HG02642 (cell line): ENCODE results near the gene ARHGEF19.
A peak's percentile ranks its signal among the peaks of the same experiment; 100 is the strongest.
"Not testable (repeated sequence)": the region's sequence is repeated elsewhere in the genome, so short reads cannot be mapped to it uniquely, and the experiment has no call there.

Source experiments
- ATAC-seq: cut with Tn5 transposase; IDR thresholded peaks from one replicate; pipeline ENCODE4 v1.9.1; 2021; ENCODE audit warnings: mild to moderate bottlenecking; ENCODE audit not compliant: unreplicated experiment, poor library complexity

ARHGEF19 gene

DNA sequence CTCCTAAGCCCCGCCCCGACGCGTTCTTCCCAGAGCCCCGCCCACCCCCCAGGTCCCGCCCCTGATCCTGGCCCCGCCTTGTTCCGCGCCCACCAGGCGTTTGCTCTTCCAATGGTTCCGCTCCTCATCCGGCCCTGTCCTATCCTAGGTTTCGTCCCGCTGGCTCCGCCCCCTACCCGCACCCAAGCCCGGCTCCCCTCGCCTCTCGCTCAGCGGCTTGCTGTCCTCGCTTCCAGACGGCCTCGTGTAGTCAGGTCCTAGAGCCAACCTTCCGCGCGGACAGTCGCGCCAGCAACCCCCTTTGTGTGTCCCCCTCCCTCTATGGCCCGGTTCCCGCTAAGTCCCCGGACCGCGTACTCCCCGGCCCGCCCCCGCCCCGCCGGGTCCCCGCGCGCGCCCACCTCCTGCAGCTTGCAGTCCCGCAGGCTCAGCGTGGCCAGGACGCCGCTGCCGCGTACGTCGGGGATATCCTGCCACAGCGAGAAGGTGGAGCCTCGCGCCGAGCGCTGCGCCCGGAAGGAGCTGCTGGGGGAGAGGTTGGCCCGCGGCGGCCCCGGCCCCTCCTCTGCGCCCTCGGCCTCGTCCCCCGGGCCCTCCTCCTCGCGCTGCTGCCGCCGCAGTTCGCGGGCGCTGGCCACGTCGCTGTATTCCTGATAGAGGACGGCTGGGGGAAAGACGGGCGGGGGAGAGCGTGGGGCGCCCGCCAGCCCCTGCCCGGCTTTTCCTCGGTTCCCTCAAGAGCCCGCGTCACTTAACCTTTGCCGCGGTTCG lies 5.7 kb downstream of the ARHGEF19 start:
- ATAC-seq, result peak; percentile 70

DNA sequence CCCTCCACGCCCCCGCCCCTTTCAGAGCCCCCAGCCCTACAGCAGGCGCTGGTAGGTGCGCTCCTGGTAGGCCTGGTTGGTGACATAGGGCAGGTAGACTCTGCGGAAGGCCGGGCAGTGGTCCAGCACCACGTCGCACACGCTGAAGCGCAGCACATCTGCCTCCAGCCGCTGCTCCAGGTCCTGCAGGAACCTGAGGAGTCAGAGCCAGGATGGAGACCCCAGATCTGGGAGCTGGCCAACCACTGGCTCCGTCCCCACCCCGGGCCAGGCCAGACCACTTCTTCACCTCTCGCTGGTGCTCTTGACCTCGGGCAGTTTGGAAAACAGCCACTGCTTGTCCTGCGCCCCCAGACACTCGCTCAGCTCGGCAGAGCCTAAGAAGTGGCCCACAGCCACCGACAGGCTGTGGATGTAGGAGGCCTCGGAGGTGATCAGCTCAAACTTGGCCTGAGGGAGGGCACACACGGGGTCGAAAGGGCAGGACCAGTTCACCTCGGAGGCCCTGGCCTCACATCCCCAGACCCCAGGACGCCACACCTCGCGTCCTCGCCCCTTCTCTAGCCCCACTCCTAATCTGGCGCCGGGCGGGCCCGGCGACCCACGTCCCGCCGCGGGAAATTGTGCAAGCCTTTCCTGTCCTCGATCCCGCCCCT lies 6.4 kb downstream of the ARHGEF19 start:
- no peak for ATAC-seq

DNA sequence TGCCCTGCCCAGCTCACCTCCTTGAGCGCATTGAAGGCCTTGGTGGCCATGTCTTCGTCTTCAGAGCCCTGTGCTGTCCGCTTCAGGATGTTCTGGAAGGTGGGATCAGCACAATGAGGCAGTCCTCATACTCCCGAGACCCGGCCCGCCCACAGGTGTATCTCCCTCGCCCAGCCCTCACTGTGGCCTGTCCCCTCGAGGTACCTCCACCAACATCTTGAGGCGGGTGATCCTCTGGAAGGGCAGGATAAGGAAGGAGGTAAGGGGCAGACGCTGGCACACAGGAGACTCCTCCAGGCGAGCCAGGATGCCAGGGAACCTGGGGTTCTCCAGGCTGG lies 7.1 kb downstream of the ARHGEF19 start:
- ATAC-seq, result no peak

DNA sequence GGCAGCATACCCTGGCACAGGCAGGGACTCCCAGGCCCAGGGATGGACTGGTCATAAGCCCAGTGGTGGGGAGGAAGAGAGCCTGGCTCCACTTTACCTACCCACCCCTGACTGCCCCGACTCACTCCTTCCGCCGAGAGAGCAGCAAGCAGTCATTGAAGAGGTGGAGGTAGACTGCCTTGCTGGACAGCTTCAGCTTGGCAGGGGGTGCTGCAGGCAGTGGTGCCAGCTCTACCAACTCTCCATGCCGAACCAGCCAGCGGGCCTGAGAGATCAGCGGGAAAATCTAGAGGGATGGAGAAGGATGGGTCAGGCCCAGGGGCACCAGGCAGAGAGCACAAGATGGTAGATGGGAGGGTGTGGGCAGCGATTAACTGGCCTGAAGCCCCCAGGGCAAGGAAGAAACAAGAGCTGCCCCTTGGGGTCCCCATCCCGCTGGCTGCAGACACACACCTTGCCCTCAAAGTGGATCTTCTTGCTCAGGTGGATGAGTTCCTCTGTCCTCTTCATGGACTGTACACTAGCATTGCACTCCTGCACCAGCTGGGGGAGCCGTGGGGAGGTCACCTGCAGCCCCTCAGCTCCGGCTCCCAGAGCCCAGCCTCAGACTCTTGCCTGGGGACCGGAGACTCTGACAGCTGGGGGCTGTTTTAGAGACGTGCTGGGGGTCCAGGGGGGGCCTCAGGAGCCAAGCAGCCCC lies 7.7 kb downstream of the ARHGEF19 start:
- no peak for ATAC-seq

DNA sequence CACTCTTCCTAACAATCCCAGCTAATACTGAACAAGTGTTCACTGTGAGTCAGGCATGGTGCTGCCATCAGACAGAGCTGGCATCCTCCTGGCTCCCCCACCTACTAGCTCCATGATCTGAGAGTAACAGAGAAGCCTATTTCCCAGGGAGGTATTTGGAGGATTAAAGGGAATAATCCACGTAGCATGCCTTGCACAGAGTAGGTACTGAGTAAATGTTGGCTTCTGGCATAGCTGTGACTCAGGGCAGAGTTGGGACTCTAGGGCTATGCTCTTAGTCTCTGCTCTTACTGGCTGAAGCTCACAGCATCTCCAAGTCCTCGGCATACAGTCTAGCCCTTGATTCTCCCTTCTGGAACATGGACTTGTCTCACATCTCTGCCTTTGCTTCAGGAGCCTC lies 8.2 kb downstream of the ARHGEF19 start:
- ATAC-seq, result no peak

DNA sequence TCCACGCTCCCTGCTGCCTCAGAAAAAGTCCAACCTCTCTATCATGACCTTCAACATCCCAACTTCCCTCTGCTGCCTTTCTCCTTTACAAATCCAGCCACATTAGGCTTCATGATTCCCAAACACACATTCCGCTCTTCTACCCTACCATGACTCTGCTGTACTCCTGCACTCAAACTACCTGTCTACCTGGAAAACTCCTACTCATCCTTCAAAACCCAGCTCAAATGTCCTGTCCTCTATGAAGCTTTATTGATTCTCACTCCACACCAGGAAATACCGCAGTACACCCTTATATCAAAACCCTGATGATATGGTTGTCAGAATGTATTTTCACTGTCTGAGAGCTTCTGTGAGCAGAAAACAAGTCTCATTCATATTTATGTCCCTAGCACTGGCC lies 8.9 kb downstream of the ARHGEF19 start:
- ATAC-seq, result no peak

DNA sequence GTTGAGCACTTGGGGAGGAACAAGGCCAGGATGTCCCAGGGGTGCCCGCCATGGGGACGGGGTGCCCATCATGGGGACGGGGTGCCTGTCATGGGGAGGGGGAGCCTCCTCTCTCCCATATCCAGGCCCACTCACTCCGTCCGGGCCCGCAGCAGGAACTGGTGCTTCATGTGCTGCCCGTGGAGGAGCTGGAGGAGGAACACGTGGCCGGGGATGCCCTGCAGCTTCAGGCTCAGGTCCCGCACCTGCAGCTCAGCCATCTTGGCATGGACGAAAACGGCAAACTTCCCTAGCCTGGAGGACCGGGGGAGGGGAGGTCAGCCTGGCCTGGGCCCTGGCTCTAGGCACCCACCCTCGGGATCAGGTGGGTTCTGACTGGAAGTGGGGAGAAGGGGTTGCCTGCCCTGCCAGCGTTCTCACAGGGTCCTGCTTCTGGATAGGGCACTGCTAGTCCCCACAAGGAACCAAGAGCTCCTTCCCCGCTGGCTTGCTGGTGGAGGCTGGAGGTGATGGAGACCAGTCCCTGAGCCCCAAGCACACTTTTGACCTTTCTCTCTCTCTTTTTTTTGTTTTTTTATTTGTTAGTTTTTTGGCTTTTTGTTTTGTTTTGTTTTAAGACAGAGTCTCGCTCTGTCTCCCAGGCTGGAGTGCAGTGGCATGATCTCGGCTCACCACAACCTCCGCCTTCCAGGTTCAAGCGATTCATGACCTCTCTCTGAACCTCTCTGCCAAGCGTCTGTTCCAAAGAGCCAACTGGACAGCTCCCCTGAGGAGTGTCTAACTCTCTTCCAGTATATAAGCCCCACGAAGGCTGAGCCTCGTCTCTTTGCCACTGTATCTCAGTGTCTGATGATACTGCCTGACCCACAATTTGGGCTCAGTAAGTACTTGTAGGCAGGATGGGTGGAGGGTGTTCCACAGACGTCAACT lies 9.9 kb downstream of the ARHGEF19 start:
- ATAC-seq, result no peak

DNA sequence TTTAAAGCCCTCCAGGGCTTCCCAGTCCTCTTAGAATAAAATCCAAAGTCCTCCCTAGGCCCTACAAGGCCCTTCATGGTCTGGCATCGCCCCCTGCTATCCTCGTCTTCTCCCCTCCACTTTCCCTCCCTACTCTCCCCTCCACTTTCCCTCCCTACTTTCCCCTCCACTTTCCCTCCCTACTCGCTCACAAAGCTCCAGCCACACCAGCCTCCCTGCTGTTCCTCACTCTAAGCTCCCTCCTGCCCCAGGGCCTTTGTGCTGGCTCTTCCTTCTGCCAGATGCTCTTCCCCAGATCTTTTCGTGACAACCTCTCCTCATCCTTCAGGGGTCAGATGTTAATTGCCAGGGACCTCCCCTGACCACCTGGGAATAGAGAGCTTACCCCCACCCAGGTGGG lies 12.8 kb downstream of the ARHGEF19 start:
- no peak for ATAC-seq

DNA sequence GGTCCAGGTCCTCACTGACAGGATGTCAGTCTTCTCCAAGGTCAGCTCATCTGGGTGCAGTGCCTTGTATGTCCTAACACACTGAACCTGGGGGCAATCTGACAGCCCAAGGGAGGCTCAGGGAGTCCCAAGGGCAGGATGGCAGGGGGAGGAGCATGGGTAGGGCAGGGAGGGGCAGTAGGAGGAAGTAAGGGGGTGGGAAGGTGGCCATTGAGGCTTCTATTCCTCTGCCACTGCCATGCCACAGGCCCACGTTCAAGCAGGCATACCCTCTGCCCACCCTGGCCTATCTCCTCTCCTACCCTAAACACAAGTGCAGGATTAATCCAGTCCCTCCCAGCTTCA lies 13.3 kb downstream of the ARHGEF19 start:
- ATAC-seq, result no peak

DNA sequence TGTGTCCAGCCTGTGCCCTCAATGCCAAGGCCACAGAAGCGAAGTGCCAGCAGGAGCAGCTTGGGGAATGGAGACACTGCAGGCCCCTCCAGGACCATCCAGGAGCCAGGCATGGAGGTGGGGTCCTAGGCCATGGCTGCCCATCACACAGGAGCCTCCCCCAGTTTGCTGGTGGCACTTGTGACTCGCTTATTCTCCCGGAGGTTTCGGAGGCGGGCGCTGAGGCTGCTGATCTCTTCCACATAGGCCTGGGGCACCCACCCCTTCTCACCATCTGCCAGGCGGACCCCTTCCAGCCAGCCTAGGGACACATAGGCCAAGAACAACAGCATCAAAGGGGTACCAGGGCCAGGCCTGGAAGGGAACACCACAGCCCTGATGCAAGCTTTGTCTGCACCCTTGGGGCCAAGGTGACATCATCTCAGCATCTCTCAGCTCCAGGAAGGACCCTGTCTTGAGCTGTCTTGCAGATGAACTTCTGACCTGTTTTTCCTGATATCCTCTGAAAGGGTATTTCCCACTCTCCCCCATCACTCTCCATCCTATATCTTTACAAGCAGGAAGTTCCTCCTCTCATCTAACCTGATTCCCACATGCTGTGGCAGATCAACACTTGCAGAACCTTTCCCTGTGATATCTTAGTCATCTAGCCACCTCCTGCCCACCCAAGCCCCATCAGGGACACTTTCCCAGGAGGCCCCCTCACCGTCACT lies 13.9 kb downstream of the ARHGEF19 start:
- ATAC-seq, result no peak

DNA sequence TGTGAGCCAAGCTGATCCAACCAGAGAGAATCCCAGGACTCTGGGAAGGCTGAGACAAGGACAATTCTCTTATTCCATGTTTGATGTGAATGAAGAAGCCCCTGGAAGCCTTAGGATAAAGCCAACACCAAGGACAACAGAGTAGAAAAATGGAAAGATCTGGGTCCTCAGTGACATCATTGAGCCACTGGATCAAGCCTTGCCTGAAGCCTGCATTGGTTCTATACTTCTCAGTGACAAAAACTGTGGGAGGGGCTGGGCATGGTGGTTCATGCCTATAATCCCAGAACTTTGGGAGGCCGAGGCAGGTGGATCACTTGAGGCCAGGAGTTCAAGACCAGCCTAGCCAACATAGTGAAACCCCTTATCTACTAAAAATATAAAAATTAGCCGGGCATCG lies 15.6 kb downstream of the ARHGEF19 start:
- ATAC-seq, result no peak

DNA sequence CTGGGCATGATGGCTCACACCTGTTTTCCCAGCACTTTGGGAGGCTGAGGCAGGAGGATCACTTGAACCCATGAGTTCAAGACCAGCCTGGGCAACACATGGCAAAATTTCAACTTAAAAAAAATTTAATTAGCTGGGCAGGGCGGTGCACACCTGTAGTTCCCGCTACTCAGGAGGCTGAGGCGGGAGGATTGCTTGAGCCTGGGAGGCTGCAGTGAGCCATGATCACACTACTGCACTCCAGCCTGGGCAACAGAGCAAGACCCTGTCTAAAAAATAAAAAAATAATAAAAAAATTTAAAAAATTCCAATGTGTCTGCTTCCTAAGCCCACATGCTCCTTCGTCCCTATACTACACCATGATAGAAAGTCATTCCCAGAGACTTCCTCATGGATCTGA lies 16.3 kb downstream of the ARHGEF19 start:
- not testable (repeated sequence) for ATAC-seq

DNA sequence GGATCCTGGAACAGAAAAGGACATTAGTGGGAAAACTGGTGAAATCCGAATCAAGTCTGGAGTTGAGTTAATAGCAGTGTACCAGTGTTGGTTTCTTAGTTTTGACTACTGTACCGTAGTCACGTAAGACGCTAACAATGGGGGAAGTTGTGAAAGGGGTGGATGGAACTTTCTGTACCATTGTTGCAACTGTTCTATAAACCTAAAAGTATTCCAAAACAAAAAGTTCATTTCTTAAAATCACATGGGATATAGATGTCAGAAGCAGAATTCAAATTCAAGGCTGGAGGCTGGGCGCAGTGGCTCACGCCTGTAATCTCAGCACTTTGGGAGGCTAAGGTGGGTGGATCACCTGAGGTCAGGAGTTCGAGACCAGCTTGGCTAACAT lies 16.9 kb downstream of the ARHGEF19 start:
- ATAC-seq, result no peak

DNA sequence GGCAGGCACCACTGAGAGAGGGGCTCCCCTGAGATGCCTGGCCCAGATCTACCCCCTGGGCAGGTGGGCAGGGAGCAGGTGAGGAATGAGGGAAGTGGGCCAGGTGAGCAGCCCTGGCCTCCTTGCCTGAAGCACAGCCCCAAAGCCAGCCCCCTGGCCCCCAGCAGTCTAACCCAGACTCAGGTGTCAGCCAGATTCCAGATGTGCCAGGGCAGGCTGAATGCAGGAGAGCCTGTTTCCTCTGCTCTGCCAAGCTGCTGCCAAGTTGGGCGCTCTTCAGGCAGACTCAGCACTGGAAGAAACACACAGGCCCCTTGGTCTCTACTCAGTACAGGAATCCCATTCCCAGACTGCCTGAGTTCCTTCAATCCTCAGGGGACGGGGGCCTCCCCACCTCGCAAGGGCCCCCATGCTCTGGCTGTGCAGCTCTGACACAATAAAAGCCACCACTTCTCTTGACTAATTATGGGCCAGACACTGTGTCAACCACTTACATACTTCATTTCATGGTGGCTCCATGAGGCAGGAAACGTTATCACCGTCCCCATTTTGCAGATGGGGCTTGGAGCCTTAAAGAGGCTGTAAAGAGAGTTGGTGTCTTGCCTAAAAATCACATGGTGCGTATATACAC lies 20.4 kb downstream of the ARHGEF19 start:
- no peak for ATAC-seq

DNA sequence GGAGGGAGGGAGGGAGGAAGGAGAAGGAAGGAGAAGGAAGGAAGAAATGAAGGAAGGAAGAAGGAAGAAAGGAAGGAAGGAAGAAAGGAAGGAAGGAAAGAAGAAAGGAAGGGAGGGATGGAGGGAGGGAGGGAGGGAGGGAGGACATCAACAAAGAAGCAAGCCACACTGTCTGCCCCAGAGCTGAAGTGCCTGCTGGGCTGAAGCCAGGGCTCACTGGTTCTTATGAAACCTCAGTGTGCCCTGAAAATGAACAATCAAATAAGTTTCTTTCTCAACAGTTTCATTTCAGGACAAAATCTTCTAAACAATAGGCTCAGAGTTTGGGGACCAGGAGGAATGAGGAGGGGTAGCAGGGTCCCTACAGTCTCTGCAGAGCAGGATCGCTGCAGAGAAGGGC lies 21.1 kb downstream of the ARHGEF19 start:
- ATAC-seq, result no peak

DNA sequence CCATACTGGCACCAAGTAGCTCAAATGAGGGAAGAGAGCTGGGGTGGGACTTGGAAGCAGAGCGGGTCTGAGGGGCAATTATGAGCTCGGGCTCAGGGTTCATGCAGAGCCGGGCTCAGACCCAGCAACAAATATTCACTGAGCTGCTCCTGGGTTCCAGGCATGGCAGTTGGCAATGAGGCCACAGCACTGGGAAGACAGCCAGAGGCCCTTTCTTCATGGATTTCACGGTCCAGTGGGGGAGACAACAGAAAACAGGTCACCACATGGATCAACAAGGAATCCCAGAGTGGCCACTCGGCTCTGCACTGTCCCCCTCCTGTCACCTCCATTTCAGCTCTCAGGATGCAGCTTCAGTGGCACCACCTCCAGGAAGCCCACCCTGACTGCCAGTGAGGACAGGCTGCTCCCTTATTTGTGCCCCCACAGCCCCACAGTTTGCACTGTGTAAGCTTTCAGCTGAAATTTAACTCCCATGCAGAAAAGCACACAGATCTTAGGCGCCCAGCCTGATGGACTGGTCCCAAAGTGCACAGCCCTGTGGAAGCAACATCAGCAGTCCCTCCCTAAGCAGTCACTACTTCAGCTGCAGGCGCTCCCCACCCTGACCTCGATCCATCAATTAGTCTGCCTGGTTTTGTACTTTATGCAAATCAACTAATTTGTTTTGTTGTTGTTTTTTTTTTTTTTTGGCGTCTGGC lies 22.4 kb downstream of the ARHGEF19 start:
- no peak for ATAC-seq

DNA sequence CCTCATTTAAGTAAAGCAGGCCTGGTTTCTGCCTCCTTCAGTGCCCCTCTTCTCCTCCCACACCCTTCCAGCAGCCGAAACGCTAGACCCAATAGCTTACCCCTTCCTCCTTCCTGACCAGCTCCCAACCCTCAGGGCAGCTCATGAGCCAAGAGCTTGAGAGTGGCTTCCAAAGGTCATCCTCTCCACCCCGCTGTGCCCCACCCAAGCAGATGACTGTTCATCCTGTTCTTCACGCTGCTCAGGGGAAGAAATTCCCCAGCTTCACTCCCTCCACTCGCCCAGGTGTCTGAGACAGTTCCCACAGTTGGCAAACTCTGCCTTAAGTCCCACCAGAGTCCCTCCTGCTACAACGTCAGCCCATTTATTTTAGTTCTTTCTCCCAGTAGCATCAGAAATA lies 23.4 kb downstream of the ARHGEF19 start:
- no peak for ATAC-seq

DNA sequence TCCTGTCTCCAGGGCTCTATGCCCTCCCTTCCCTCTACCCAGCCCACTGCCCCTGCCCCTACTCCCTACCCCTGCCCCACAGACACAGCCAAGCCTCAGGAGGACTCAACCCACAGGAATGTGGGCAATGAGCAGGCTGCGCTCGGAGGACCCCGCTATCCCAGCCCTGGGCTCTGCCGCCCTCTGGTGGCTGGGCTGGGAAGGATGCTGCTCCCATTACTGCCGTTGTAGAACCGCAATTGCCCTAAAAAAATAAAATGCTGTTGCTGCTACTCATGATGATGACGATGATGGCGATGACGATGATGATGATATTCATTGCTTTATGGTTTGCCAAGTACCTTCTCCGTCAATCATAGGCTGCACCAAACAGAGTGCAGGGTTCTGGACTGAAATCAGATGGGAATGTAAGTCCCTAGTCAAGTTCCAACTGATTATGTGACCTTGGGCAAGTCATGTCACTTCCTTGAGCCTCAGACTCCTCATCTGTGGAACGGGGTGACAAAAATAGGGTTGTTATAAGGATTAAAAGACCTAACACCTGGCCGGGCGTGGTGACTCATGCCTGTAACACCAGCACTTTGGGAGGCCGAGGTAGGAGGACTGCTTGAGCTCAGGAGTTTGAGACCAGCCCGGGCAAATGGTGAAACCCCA lies 24.6 kb downstream of the ARHGEF19 start:
- no peak for ATAC-seq
